PC-9 (cell line): Measurements from ENCODE around the gene ATAD2B. TPM values are rescaled to one million over a fixed set of nuclear protein-coding genes. Genes with fewer than 3 reads are reported as not detected.

ENCODE experiments used
- BruUV-seq: library from RNA; stranded (reverse); fragments of 400-500 nt; replicated peaks from 2 replicates; lab custom pipeline; 2021; lab: Mats Ljungman, UMichigan
- CTCF ChIA-PET: fragments of 300-600 bp; sonication (Branson Sonifier 250); formaldehyde crosslinking; loops from one replicate; lab custom pipeline; 2022; ENCODE audit warnings: antibody characterized with exemption; lab: Charles Lee
- POLR2A ChIA-PET: fragments of 300-600 bp; sonication (Branson Sonifier 250); formaldehyde crosslinking; loops from one replicate; lab custom pipeline; 2022; ENCODE audit warnings: antibody characterized with exemption; ENCODE audit not compliant: unreplicated experiment; lab: Charles Lee
- DNase-seq, 2 experiments: peaks; one replicate each; pipeline versions ENCODE4 v3.0.0 to v3.0.0-alpha.2; 2015 to 2022; ENCODE audit warnings: mixed read lengths in 1 of 2
- H2AFZ ChIP-seq: fragments of 200-600 bp; sonication (generic); 2 replicates; pipeline ENCODE4 v1.8.1; 2017; ENCODE audit warnings: antibody characterized with exemption
- H3F3A ChIP-seq: fragments of 200-600 bp; sonication (generic); 2 replicates; pipeline ENCODE4 v1.8.1; 2017; ENCODE audit warnings: antibody characterized with exemption, mild to moderate bottlenecking, low read depth; ENCODE audit not compliant: insufficient read depth
- H3K27ac ChIP-seq: fragments of 200-600 bp; sonication (generic); 2 replicates; pipeline ENCODE4 v1.6.1; 2016; ENCODE audit warnings: mixed run types
- H3K27me3 ChIP-seq: fragments of 200-600 bp; sonication (generic); 2 replicates; pipeline ENCODE4 v1.6.1; 2016; ENCODE audit warnings: low read depth, mixed run types; ENCODE audit not compliant: insufficient read depth
- H3K36me3 ChIP-seq: fragments of 200-600 bp; sonication (generic); 2 replicates; pipeline ENCODE4 v1.6.1; 2016; ENCODE audit warnings: low read depth, mixed run types
- H3K4me1 ChIP-seq: fragments of 200-600 bp; sonication (generic); replicated peaks from 2 replicates; pipeline ENCODE4 v1.6.1; 2016; ENCODE audit warnings: mixed run types; ENCODE audit not compliant: insufficient read depth
- H3K4me2 ChIP-seq: fragments of 200-600 bp; sonication (generic); 2 replicates; pipeline ENCODE4 v1.6.1; 2017; ENCODE audit warnings: mixed run types
- H3K4me3 ChIP-seq: fragments of 200-600 bp; sonication (generic); 2 replicates; pipeline ENCODE4 v1.6.1; 2016; ENCODE audit warnings: mixed run types
- H3K79me2 ChIP-seq: fragments of 200-600 bp; sonication (generic); 2 replicates; pipeline ENCODE4 v1.6.1; 2017; ENCODE audit warnings: low read depth, mixed run types
- H3K9me2 ChIP-seq: fragments of 200-600 bp; sonication (generic); 2 replicates; pipeline ENCODE4 v1.8.1; 2017; ENCODE audit warnings: mild to moderate bottlenecking; ENCODE audit not compliant: insufficient read depth
- H3K9me3 ChIP-seq: fragments of 200-600 bp; sonication (generic); 2 replicates; pipeline ENCODE4 v1.8.1; 2016; ENCODE audit warnings: low read depth; ENCODE audit not compliant: insufficient read depth
- H4K20me1 ChIP-seq: fragments of 200-600 bp; sonication (generic); 2 replicates; pipeline ENCODE4 v1.8.1; 2017; ENCODE audit not compliant: insufficient read depth
- EZH2 ChIP-seq: fragments of 200-600 bp; sonication (generic); IDR thresholded peaks from 2 replicates; pipeline ENCODE4 v1.8.0; 2017; ENCODE audit warnings: antibody characterized with exemption, low read depth
- intact Hi-C: fragments of 100-400 bp; cut with micrococcal nuclease; formaldehyde crosslinking; loops from one replicate; pipeline ENCODE4 v1.10.0; 2022; ENCODE audit not compliant: unreplicated experiment
- total RNA-seq: library from RNA; stranded (reverse); gene quantifications from 2 replicates; pipeline ENCODE4 v1.2.3, GENCODE V29; 2021
- TF ChIP-seq, protein P1 (sequence below): fragments of 200-600 bp; sonication (generic); conservative IDR thresholded peaks from 2 replicates; pipeline ENCODE4 v1.6.1; 2017; ENCODE audit warnings: mixed run types, antibody characterized with exemption, mild to moderate bottlenecking, moderate library complexity

ATAD2B gene
- total RNA-seq, 1 experiment from 2014 or later: 12.6 TPM

DNA sequence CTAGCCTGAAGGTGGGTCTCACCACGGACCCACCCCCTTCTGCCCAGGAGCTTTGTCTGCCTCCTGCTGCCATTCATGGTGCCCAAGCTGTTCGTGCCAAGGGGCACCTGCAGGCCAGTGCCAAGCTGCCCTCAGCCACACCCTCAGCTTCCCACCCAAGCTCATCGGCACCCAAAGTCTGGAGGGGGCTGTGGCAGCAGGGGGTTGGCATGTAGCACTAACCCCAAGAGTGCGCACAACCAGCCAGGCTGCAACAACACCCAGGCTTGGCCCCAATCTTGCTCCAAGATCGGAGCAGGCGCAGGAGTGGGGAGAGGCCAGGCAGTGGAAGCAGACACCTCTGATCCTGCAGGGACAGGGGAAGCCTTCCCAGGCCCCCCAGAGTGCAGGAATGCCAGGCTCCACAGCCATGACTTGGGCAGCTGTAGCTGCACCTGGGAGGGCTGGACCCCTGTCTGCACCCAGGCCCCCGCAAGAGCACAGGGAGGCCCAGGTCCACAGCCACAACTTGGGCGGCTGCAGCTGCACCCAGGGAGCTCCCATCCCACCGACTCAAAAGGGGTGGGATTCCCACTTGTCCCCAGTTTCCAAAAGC lies 89.9 kb downstream of the ATAD2B start:
- no peak overlapping the region for H2AFZ ChIP-seq
- H3K4me3 ChIP-seq: no peak overlapping the region
- H3K27ac ChIP-seq: no peak overlapping the region
- TF ChIP-seq, protein P1, sequence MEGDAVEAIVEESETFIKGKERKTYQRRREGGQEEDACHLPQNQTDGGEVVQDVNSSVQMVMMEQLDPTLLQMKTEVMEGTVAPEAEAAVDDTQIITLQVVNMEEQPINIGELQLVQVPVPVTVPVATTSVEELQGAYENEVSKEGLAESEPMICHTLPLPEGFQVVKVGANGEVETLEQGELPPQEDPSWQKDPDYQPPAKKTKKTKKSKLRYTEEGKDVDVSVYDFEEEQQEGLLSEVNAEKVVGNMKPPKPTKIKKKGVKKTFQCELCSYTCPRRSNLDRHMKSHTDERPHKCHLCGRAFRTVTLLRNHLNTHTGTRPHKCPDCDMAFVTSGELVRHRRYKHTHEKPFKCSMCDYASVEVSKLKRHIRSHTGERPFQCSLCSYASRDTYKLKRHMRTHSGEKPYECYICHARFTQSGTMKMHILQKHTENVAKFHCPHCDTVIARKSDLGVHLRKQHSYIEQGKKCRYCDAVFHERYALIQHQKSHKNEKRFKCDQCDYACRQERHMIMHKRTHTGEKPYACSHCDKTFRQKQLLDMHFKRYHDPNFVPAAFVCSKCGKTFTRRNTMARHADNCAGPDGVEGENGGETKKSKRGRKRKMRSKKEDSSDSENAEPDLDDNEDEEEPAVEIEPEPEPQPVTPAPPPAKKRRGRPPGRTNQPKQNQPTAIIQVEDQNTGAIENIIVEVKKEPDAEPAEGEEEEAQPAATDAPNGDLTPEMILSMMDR: no peak
- TF ChIP-seq EZH2: no peak
- intact Hi-C loops: no loop called here
- H3K9me2 ChIP-seq: peaks cover 7% of the 10 kb centered on the region; the same call in 1 of the 2 replicates
- no peaks in the 10 kb centered on the region for H3K79me2 ChIP-seq
- no peaks in the 10 kb centered on the region; the same call in 1 of the 2 replicates for H3F3A ChIP-seq
- H3K9me3 ChIP-seq: no peaks in the 10 kb centered on the region
- no peaks in the 10 kb centered on the region for H3K27me3 ChIP-seq
- no peaks in the 10 kb centered on the region for H3K4me1 ChIP-seq
- H3K36me3 ChIP-seq: no peaks in the 10 kb centered on the region
- DNase-seq: no peak
- CTCF ChIA-PET: no interaction called here
- no peaks in the 10 kb centered on the region for H4K20me1 ChIP-seq
- no TSS peak for BruUV-seq
- POLR2A ChIA-PET: interaction anchor here (0.5 kb wide), 1 partner anchor 479 kb away, joined by 7 read pairs; no protein-coding TSS in a partner anchor
- no peak overlapping the region for H3K4me2 ChIP-seq

DNA sequence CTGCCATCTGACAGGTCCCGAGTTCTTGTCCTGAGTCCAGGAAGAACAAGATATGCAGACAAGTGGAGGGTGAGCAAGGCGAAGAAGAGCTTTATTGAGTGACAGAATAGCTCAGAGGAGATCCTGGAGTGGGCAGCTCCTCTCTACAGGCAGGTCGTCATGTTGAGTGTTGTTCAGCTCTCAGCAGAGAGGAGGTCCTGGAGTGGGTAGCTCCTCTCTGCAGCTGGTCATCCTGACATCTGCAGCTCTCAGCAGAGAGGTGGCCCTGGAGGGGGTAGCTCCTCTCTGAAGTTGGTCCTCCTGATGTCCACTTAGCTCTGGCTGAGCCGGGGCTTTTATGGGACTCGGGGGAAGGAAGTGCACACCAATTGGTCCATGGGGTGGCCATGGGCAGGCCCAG lies 90.4 kb downstream of the ATAD2B start:
- no TSS peak for BruUV-seq
- CTCF ChIA-PET: no interaction called here
- Histone ChIP-seq H3K36me3 (no peaks in the 10 kb centered on the region), H3K4me1 (no peaks in the 10 kb centered on the region), H3K4me3 (no peak overlapping the region), H2AFZ (no peak overlapping the region), H3K79me2 (no peaks in the 10 kb centered on the region), H3K9me2 (peaks cover 7% of the 10 kb centered on the region; the same call in 1 of the 2 replicates), H3F3A (no peaks in the 10 kb centered on the region; the same call in 1 of the 2 replicates), H3K4me2 (no peak overlapping the region), H3K27ac (no peak overlapping the region), H3K27me3 (no peaks in the 10 kb centered on the region), H4K20me1 (no peaks in the 10 kb centered on the region), H3K9me3 (no peaks in the 10 kb centered on the region)
- no peak for DNase-seq
- TF ChIP-seq, protein P1: no peak
- no peak for TF ChIP-seq EZH2
- intact Hi-C loops: no loop called here
- POLR2A ChIA-PET: interaction anchor here (0.5 kb wide), 1 partner anchor 480 kb away, joined by 7 read pairs; no protein-coding TSS in a partner anchor

DNA sequence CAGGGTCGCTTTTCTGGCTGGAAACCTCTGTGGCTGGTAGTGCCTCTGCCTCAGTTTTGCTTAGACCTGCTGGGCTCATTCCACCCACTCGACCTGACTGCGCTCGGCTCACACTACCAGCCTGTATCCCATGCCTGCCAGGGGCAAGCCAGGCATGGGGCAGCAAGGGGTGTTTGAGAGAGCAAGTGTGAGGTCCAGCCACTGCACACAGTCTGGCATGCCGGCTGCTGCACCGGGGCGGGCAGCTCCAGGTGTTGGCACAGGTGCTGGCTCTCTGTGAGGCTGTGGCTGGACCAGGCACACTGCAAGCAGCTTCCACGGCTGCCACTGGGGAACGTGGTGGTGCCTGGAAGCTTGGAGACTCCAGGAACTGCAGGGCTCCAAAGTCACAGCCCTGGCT lies 90.9 kb downstream of the ATAD2B start:
- POLR2A ChIA-PET: no interaction called here
- no TSS peak for BruUV-seq
- no peak overlapping the region for H3K4me2 ChIP-seq
- CTCF ChIA-PET: no interaction called here
- H3K36me3 ChIP-seq: no peaks in the 10 kb centered on the region
- H3K79me2 ChIP-seq: no peaks in the 10 kb centered on the region
- no peak overlapping the region for H3K27ac ChIP-seq
- DNase-seq: no peak
- peaks cover 7% of the 10 kb centered on the region; the same call in 1 of the 2 replicates for H3K9me2 ChIP-seq
- H4K20me1 ChIP-seq: no peaks in the 10 kb centered on the region
- H3K9me3 ChIP-seq: no peaks in the 10 kb centered on the region
- no peaks in the 10 kb centered on the region for H3K4me1 ChIP-seq
- intact Hi-C loops: no loop called here
- H3F3A ChIP-seq: no peaks in the 10 kb centered on the region; the same call in 1 of the 2 replicates
- TF ChIP-seq, protein P1: no peak
- TF ChIP-seq EZH2: no peak
- H2AFZ ChIP-seq: no peak overlapping the region
- no peak overlapping the region for H3K4me3 ChIP-seq
- no peaks in the 10 kb centered on the region for H3K27me3 ChIP-seq
